Dedifferentiated amniotic fluid mesenchymal stem cell (primary cell): Measurements from ENCODE around the gene COPS4.
"Not testable (repeated sequence)": the region's sequence is repeated elsewhere in the genome, so short reads cannot be mapped to it uniquely, and the experiment has no call there.

Experiments used
- DNase-seq: peaks from one replicate; pipeline ENCODE4 v3.0.0-alpha.2; 2016; ENCODE audit errors: extremely low spot score

Gene COPS4

DNA sequence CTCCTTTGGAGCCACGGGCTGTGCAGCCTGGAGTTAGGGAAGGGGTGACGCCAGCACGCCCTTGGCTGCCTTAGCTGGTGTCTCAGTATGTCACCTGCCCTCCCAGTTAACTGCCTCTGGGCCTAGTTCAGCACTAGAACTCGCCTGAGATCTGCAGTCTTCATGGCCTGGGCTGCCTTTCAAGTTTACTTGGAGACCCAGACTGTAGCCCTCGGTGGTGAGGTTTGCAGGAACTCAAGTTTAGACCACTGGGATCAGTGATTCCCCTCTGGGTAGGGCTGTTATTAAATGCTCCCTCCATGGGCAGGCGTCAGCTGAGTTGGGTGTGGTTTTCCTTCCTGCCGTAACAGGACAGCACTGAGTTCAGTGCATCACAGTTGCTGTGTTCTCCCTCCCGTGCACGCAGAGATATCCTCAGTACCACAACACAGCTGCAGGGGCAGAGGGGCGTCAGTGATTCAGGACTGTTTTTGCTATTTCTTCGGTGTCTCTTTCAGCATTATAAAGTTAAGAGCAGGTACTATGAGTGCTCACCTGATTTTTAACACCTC, 49.0 kb downstream of the COPS4 start:
- DNase-seq: no peak

- DNase-seq: not testable (repeated sequence)
Measured at GRCh38 chr4:83084956-83085355, 50.0 kb downstream of the COPS4 start.

DNA sequence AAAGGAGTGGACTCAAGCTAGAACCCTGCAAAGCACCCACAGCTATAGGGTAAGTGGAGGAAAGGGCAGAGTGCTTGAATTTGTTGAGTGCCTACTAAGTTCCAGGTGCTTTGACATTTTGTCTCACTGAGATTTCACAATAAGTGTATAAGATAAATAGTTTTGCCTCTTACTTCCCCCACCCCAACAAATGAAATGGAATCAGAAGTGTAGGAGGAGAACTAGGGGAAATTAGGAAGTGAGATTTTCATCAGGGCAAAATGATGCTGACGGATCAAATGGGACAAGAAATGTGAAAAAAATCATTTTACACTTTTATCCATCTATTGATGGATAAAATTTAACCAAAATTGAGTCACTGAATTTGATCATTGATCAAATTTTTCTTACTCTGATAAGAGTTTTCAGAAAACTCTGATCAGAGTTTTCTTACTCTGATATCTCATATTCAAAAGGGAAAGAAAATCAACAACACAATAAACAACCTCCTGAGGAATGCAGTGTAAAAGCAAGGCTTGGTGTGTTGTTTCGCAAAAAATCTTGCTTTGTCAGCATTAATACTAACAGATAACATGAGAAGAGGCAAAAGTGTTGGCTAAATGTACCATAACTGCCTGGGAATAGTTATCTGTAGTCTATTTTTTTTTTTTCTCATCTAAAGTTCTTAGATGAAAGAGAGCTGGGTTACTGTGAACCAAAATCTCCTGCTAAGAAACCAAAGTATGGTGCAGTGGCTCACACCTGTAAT, 54.6 kb downstream of the COPS4 start:
- DNase-seq: no peak

GRCh38 chr4:83093060-83093640, 58.2 kb downstream of the COPS4 start:
- DNase-seq: no peak

GRCh38 chr4:83096397-83096796, 61.4 kb downstream of the COPS4 start:
- DNase-seq: no peak

GRCh38 chr4:83104991-83105390, 70.0 kb downstream of the COPS4 start:
- DNase-seq: no peak

DNA sequence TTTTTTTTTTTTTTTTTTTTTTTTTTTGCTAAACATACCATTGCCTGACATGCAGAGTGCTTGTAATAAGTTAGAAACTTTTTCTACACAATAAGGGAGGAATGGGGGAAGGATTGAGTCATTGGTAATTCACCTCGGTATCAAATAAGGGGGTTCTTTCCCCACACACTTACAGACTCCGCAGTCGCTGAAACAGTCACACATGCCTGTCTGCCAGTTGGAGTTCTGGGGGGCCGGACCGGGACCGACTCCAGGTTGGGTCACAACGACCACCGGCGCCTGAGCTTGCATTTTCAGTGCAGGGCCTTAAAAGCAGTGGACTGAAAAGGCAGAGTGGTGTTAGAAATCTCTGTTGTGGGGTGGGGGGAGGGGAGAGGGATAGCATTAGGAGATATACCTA, 72.6 kb downstream of the COPS4 start:
- no peak for DNase-seq

- DNase-seq: no peak
Measured at GRCh38 chr4:83108101-83108861, 73.3 kb downstream of the COPS4 start.

GRCh38 chr4:83109480-83110222, 74.7 kb downstream of the COPS4 start:
- no peak for DNase-seq

- peak; percentile 77 for DNase-seq
Measured at GRCh38 chr4:83110223-83110945, 75.4 kb downstream of the COPS4 start.

DNA sequence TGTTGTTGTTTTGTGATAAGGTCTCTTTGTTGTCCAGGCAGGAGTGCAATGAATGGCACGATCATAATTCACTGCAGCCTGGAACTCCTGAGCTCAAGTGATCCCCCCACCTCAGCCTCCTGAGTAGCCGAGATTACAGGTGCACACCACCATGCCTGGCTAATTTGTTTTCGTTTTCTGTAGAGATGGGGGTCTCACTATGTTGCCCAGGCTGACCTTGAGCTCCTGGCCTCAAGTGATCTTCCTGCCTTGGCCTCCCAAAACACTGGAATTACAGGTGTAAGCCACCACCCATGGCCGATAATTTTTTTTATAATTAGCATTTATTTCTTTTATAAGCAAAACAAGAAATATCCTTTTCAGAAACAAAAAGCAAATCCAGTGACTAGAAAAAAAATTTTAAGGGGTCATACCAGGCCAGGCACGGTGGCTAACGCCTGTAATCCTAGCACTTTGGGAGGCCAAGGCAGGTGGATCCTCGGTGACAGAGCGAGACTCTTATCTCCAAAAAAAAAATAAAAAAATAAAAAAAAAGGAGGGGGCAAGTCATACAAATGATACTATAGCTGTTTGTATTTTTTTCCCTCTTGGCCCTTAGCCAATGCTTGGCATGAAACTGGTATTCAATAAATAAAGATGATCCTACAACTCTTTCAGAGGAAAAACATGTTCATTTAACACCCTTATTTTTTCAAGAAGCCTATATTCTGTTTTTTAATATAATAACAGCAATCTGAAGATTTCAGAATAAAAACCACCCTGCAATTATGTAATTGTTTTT, 76.2 kb downstream of the COPS4 start:
- no peak for DNase-seq

GRCh38 chr4:83111751-83112141, 76.8 kb downstream of the COPS4 start:
- DNase-seq: not testable (repeated sequence)

GRCh38 chr4:83112231-83112630, 77.2 kb downstream of the COPS4 start:
- no peak for DNase-seq

DNA sequence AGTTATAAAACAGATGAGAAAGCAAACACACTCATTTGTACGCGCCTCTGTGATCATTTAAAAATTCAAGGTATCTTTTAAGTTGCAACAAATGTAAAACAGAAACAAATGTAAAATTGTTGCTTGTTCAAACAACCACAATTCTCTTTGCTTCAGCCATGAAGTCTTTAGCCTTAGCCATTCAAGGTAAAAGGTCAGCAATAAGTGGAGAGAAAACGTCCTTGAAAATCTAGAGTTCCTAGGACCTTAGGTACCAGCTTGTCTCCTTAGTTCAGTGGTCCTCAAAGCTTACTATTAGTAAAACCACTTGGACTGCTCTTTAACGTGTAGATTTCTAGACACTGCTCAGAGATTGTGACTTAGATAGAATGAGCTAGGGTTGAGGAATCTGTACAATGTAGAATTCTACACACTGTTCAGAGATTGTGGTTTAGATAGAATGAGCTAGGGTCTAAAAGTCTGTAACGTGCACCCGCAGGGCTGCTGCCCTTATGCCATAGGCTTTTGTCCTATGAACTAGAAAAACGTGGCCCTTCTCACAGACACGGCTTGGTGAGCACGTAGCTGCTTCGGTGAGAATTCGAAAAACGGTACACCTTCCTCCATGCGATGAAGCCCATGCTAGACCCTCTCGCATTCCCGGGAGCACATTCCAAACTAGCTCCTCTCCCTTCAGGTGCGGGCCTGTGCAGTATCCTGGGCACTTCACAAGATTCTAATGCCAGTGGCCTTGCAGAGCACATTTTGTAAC, 77.9 kb downstream of the COPS4 start:
- DNase-seq: no peak

DNA sequence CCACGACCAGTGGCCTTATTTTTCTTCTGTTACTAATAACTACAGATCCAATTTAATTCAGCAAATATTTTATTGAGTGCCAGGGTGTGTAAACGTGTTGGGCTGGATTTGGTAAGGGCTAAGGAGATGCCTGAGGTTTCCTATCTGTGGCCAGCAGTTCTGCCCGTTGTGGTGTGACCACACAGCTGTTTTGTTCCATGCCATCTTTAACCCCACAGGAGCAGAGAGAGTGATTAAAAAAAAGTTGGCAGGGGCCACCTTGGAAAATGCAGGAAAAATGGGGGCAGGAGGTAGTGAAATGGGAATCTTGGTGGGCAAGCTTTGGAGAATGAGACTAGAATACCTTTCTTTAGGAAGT, 78.4 kb downstream of the COPS4 start:
- no peak for DNase-seq

- no peak for DNase-seq
Measured at GRCh38 chr4:83114576-83114975, 79.6 kb downstream of the COPS4 start, which contains the start of gene PLAC8. PLAC8 (minus strand) TSS chr4:83114729; CDS start chr4:83107921, 6,808 bp downstream.

- DNase-seq: no peak
Measured at GRCh38 chr4:83115000-83115399, 80.0 kb downstream of the COPS4 start.

- no peak for DNase-seq
Measured at GRCh38 chr4:83115656-83116285, 80.8 kb downstream of the COPS4 start.

DNA sequence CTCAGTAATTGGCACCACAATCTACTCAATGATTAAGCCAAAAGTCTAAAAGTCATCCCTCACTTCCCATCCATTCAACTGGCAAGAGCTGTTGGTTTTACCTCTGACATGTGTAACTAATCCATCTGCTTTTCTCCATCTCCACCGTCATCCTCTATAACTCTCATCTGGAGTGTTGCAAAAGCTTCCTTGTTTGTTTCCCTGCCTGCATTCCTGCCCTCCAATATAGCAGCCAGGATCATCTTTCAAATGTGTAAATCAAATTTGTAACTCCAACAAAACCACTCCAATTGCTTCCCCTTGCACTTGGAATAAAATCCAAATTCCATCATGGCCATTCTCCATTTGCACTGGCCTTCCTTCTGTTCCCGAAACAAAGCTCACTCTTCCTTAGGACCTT, 83.9 kb downstream of the COPS4 start:
- no peak for DNase-seq
